Chondrocyte (in vitro differentiated cells): ENCODE measurements around the gene MYL6. TPM values are rescaled to one million over a fixed set of nuclear protein-coding genes. Genes with fewer than 3 reads are reported as not detected.
A peak's percentile ranks its signal among the peaks of the same experiment; 100 is the strongest.

Experiments used
- DNase-seq: peaks from one replicate; pipeline ENCODE4 v3.0.0; 2021; ENCODE audit warnings: mixed read lengths, low spot score
- H3K27ac Mint-ChIP-seq: one replicate; pipeline ENCODE4 v1.8.0; 2021; ENCODE audit warnings: mild to moderate bottlenecking, moderate library complexity, mixed read lengths; ENCODE audit not compliant: unreplicated experiment
- H3K27me3 Mint-ChIP-seq: 2 replicates; pipeline ENCODE4 v1.8.0; 2021; ENCODE audit warnings: low read depth, mixed read lengths
- H3K36me3 Mint-ChIP-seq: 2 replicates; pipeline ENCODE4 v1.8.0; 2021; ENCODE audit warnings: low read depth, mixed read lengths
- H3K4me1 Mint-ChIP-seq: 2 replicates; pipeline ENCODE4 v1.8.0; 2021; ENCODE audit warnings: low read depth, mild to moderate bottlenecking, mixed read lengths
- H3K4me3 Mint-ChIP-seq: one replicate; pipeline ENCODE4 v1.8.0; 2021; ENCODE audit warnings: mild to moderate bottlenecking, moderate library complexity, mixed read lengths; ENCODE audit not compliant: unreplicated experiment
- H3K9me3 Mint-ChIP-seq: 2 replicates; pipeline ENCODE4 v1.8.0; 2021; ENCODE audit warnings: low read depth, mixed read lengths
- total RNA-seq: library from RNA; stranded (reverse); gene quantifications from 3 replicates; pipeline ENCODE4 v1.2.1, GENCODE V29; 2021
- TF ChIP-seq, protein P1 (sequence below): fragments of 200-600 bp; sonication (generic); IDR thresholded peaks from 2 replicates; pipeline ENCODE4 v1.5.0; 2021; ENCODE audit warnings: antibody characterized with exemption, mild to moderate bottlenecking, moderate library complexity

Gene MYL6
- total RNA-seq, 1 donor from 2014 or later = 2,282 TPM

DNA sequence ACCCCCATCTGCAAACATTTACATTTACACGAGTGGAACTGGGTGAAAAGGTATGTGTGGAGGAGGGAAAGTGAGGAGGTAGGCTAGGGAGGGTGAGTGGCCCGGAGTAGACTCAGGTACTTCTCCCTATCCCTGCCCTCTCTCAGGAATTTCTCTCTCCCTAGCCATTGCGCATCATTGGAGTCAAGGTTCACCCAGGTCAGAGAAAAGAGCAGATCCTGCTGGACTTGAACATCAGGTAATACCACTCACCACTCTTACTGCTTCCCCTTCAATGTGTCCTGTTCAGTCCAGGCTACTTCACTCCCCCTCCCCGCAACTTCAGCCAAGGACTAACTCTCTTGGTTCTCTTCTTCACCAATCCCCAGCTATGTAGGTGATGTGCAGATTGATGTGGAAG lies 27.3 kb upstream of the MYL6 start:
- Mint-ChIP-seq H3K27me3 (no peaks in the 10 kb centered on the region), H3K4me3 (no peak overlapping the region), H3K4me1 (peaks cover 42% of the 10 kb centered on the region), H3K27ac (no peak overlapping the region), H3K36me3 (peaks cover 29% of the 10 kb centered on the region), H3K9me3 (no peaks in the 10 kb centered on the region)
- TF ChIP-seq, protein P1, sequence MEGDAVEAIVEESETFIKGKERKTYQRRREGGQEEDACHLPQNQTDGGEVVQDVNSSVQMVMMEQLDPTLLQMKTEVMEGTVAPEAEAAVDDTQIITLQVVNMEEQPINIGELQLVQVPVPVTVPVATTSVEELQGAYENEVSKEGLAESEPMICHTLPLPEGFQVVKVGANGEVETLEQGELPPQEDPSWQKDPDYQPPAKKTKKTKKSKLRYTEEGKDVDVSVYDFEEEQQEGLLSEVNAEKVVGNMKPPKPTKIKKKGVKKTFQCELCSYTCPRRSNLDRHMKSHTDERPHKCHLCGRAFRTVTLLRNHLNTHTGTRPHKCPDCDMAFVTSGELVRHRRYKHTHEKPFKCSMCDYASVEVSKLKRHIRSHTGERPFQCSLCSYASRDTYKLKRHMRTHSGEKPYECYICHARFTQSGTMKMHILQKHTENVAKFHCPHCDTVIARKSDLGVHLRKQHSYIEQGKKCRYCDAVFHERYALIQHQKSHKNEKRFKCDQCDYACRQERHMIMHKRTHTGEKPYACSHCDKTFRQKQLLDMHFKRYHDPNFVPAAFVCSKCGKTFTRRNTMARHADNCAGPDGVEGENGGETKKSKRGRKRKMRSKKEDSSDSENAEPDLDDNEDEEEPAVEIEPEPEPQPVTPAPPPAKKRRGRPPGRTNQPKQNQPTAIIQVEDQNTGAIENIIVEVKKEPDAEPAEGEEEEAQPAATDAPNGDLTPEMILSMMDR = no peak
- no peak for DNase-seq

- Mint-ChIP-seq H3K36me3 (peaks cover 54% of the 10 kb centered on the region), H3K9me3 (no peaks in the 10 kb centered on the region), H3K4me3 (no peak overlapping the region), H3K4me1 (peaks cover 15% of the 10 kb centered on the region), H3K27me3 (no peaks in the 10 kb centered on the region), H3K27ac (no peak overlapping the region)
- TF ChIP-seq, protein P1 = no peak
- DNase-seq = no peak
Observed at GRCh38 chr12:56134897-56135296, 23.3 kb upstream of the MYL6 start.

DNA sequence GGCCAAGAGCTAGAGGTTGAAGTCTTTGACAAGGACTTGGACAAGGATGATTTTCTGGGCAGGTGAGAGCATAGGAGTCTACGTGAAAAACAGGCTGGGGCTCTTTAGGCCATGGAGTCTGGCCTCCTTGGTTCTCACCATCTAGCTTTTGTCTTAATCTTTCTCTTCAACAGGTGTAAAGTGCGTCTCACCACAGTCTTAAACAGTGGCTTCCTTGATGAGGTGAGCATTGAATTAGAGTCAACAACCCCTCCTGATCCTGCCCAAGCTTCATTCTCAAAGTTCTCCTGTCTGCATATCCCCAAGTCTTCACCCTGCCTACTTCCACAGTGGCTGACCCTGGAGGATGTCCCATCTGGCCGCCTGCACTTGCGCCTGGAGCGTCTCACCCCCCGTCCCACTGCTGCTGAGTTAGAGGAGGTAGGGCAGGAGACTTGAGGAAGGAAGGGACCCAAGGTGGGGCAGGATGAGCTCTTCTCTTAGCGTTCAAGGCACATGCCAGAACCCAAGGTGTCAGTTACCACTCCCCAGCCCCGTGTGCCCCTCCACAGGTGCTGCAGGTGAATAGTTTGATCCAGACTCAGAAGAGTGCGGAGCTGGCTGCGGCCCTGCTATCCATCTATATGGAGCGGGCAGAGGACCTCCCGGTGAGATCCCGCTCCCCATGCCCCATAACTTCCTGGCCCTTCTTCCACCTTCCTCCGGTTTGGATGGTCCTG lies 20.1 kb upstream of the MYL6 start:
- TF ChIP-seq, protein P1 = no peak
- no peak overlapping the region for H3K4me3 Mint-ChIP-seq
- H3K4me1 Mint-ChIP-seq = no peaks in the 10 kb centered on the region
- no peaks in the 10 kb centered on the region for H3K27me3 Mint-ChIP-seq
- H3K27ac Mint-ChIP-seq = no peak overlapping the region
- no peak for DNase-seq
- peaks cover 57% of the 10 kb centered on the region for H3K36me3 Mint-ChIP-seq
- H3K9me3 Mint-ChIP-seq = no peaks in the 10 kb centered on the region

DNA sequence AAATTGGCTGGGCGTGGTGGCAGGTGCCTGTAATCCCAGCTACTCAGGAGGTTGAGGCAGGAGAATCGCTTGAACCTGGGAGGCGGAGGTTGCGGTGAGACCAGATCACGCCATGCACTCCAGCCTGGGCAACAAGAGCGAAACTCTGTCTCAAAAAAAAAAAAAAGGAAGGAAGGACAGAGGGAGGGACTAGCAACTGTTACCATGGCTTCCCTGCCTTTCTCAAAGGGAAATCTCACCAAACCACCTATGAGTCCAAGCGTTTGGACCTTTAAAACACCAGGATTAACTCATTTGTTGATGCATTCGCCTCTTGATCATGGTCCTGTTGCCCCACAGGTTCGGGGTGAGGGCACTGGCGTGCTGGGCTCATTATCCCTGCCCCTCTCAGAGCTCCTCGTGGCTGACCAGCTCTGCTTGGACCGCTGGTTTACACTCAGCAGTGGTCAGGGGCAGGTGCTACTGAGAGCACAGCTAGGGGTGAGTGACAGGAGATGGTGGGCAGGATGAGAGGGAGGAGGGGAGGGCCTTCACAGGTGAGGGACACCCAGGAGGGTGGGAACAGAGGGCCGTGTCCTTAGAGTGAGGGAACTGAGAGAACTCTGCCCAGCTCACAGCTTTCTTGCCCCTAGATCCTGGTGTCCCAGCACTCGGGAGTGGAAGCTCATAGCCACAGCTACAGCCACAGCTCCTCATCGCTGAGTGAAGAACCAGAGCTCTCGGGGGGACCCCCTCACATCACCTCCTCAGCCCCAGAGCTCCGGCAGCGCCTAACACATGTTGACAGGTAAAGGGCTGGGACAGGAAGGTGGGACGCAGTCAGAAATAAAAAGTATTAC lies 16.0 kb upstream of the MYL6 start:
- Mint-ChIP-seq H3K27ac (no peak overlapping the region), H3K4me3 (no peak overlapping the region)
- TF ChIP-seq, protein P1 = no peak

DNA sequence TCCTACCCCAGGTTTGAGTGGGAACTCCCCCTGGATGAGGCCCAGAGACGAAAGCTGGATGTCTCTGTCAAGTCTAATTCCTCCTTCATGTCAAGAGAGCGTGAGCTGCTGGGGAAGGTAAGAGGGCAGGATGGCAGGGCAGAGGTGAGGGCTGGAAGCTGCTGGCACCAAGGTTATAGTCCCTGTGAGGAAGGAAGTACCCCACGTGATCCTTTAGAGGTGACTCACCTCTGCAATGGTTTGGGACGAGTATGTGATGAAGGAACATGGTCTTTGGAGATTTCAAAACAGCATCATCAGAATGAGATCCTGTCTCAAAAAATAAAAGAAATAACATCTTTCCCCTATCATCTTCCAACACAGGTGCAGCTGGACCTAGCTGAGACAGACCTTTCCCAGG lies 14.9 kb upstream of the MYL6 start:
- H3K36me3 Mint-ChIP-seq = peaks cover 46% of the 10 kb centered on the region
- H3K4me1 Mint-ChIP-seq = peaks cover 11% of the 10 kb centered on the region

More for the DNA sequence above, 16.0 kb upstream of the MYL6 start:
- Mint-ChIP-seq H3K36me3 (peaks cover 50% of the 10 kb centered on the region), H3K27me3 (no peaks in the 10 kb centered on the region), H3K9me3 (no peaks in the 10 kb centered on the region), H3K4me1 (peaks cover 11% of the 10 kb centered on the region)
- DNase-seq = peak; percentile 52

More for the DNA sequence above, 14.9 kb upstream of the MYL6 start:
- Mint-ChIP-seq H3K9me3 (no peaks in the 10 kb centered on the region), H3K4me3 (no peak overlapping the region), H3K27me3 (no peaks in the 10 kb centered on the region), H3K27ac (no peak overlapping the region)
- TF ChIP-seq, protein P1 = no peak
- peak; percentile 24 for DNase-seq
